Measurements from ENCODE around the gene CALD1. TPM values are rescaled to one million over a fixed set of nuclear protein-coding genes. Genes with fewer than 3 reads are reported as not detected.
A peak's percentile ranks its signal among the peaks of the same experiment; 100 is the strongest.

Gene CALD1
- total RNA-seq, 1 donor from 2014 or later: 228 TPM

DNA sequence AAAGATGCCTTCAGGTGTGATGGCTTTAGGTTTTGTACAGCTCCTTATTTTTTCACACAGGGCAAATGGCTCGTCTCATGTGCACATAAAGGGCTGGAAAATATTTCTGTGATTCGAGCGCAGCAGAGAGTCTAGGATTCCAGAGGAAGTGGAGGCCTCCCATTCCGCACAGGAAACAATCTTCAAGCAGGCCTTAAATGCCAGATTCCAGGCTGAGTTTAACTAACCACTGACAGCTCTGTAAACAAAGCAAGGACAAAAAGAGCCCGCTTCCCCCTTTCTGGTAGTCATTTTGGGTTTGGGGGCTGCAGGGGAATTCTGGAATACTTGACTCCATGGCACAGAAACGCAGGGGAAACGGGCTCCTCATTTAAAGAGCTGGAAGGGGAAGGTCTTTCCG lies 87.2 kb downstream of the CALD1 start:
- DNase-seq: peak; percentile 78

DNA sequence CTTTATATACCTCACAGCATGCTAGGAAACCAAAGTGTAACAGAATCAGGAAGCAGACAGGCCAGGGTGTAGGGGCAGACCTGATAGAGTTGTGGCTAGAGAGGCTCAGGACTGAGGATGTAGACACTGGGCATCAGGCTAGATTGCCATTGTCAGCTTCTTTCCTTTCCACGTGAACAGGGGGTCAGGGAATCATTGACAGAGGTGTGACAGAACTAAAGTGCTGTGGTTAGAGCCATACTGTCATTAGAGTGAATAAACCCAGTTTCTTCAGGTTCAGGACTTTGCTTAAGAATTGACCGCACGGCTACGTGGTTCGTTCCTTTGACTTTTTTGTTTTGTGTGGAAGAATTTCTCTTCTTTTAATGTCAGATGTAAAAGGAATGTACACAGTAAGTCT lies 90.7 kb downstream of the CALD1 start:
- DNase-seq: no peak

DNA sequence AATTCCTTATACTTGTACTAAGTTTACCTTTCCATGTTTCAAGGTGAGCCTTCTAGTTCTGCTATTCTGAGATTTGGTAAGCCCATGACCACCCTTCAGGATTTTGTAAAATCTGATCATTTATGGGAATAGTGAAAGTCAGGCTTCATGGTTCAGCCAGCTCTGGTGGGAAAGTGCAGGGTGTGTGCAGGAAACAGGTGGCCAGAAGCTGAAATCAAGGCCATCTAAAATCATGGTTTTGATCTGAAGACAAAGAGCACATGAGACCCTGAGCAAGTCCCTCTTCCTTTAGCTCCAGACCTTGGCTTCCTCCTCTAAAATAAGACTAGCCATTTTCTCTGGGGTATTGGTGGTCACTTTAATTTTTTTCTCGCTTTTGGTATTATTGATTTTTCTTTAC lies 91.3 kb downstream of the CALD1 start:
- peak; percentile 76 for DNase-seq

DNA sequence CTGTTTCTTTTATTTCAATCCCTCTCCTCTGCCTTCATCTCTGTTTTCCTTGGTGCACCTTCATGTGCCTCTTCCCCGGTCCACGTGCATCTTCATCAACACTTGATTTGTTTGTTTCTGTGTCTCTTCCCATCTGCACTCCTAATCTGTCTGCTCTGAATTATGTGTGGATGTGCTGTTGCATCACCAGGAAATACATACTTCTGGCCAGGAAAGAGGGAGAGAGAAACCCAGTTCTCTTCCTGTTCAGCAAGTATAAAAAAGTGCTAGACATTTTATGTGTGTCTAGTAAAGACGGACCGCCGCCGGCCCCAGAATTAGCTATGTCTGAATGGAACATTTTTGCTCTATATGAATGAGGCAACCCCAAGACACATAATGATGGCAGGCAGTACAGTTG lies 93.8 kb downstream of the CALD1 start:
- DNase-seq: no peak

DNA sequence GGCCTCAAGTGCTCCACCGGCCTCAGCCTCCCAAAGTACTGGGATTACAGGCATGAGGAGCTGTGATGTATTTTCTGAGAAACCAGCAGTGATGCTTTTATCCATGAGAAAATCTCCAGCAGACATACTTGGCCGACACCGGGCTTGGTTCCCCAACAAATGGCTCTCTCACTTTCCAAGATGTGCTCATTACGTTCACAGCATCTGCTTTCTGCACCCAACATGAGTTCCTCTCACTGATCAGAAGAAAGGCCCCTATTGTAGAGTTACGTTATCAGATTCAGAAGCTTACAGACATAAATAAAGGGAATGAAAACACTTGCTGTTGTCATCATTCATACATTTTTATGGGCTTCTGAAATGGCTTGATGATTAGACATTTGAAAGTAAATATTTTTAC lies 95.0 kb downstream of the CALD1 start:
- no peak for DNase-seq

DNA sequence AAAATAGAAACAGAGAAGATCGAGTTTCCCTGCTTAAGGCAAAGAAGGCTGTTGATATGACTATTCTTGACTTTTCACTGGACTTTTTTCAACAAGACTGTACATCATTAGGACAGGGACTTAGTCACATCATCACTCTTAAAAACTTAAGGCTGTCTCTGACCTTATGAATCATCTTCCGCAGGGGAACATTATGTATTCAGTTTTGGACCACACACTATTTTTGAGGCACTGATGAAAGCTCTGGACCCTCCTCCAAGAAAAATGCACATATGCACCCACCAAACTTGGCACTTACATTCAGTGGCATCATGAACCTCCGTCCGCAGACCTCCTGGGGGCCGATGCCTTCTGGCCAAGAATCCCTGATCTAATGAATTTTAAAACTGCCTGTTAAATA lies 96.4 kb downstream of the CALD1 start:
- DNase-seq: no peak

DNA sequence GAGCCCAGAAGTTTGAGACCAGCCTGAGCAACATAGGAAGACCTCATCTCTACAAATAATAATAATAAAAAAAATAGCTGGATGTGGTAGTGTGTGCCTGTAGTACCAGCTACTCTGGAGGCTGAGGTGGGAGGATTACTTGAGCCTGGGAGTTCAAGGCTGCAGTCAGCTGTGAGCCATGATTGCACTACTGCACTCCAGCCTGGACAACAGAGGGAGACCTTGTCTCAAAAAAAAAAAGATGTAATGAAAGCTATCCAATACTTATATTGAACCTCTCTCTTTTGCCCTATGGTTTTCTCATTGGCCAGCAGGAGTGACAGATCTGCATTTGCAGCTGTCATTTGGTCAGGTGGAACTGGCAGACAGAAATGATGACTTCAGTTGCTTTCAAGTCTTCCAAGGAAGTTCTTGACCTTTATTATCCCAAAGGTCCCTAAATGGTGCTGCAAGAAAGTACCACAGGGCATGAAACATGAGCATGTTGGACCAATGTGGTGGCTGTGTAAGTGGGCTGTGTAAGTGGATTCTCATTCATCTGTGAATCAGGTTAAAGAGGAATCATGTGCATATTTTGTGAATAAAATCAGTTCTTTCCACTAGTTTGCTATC lies 99.4 kb downstream of the CALD1 start:
- DNase-seq: no peak

DNA sequence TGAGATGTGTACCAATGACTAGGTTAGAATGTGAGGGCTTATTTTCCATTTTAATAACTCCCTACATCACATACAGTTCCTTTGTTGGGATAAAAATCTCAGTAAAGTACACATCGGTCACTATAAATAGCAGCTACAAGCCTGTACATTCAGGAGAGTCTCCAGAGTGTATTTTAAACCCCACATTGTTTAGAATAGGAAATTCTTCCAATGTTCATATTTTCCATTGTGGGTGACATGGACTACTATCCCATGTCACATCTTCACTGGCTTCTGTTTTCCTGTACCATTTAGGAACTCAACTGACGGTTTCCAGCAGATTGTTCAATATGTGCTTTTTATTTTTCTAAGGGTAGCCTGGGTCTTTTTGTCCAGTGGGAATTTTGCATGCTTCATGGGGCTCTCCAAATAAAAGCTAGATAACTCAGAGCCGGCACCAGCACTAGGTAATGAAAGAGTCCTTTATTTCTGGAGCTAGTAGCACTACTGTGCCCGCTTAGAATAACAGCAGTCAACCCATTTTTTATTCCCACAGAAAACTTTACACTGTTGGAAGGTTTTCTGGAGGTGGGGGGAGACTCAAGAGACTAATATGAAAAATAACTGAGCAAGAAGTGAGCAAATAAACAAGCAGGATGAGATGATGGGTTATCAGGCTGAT lies 100.5 kb downstream of the CALD1 start:
- no peak for DNase-seq

DNA sequence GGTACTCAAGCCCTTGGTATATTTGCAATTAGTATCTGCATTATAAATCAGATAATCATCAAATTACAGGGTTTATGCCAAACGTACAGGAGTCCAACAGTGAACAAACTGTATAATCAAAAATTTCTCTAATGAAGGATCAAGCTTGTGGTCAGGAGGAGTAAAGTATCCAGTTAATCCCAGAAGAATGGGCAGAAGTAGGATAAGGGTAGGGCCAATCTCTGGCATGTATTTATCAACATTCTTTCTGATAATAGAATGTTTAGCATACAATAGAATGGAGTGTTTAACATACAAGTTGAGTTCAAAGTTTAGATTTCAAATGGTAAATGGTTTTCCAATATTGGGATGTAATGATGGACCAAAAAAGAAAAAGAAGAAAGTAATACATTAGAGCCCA lies 103.0 kb downstream of the CALD1 start:
- DNase-seq: no peak

DNA sequence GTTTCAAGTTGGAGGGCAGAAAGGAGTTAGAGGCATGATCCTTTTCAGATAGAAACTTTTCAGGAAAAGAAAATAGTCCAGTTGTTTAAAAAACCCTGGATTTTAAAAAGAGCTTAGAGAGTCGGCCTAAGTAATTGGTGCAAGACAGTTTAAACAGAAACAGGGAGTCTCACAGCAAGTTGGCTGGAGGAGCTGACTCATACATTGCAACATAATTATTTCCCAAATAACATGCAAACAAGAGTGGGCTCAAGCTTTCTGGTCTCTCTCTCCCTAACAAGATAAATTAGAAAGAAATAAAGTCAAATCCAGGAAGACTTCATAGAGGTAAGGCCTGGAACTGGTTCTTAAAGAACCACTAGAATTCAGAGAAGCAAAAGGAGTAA lies 106.5 kb downstream of the CALD1 start:
- peak; percentile 50 for DNase-seq

DNA sequence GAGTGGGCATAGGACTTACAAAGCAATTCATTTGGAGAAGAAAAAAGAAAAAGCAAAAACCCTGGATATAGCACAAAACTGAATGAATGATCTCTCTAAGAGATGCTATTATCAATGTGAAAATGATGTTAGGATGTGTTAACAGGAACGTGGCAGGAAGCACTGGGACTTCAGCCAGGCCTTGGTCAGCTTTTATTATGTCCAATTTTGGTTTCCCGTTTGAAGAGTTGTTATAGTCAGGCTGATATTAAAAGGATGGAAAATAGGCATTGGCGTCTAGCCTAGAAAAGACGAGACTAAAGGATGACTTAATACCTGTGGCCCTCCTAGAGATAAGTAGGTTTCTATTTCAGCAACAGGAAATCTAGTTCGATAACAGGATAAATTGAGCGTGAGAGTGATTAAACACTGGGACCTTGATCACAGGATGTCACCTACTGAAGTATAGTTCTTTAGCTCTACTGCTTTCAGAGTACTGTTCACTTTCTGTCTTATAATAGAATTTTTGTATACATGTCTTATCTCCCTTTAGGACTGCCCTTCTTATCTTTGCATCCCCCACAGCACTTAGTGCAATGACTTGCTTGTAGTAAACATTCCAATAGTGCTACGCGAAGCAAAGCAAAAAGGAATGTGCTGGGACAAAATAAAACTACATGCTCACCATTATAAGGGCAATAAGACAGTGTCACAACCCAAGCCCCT lies 107.1 kb downstream of the CALD1 start:
- DNase-seq: peak; percentile 71

DNA sequence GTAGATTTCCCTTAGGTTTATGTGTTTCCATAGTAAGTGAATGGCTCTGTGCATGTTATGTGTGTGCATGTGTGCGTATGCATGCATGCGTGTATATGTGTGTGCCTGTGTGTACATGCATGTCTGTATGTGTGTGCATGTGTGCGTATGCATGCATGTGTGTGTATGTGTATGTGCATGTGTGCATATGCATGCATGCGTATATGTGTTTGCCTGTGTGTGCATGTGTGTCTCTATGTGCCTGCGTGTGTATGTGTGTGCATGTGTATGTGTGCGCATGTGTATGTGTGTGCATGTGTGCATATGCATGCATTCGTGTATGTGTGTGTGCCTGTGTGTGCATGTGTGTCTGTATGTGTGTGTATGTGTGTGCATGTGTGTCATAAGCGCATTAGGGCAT lies 108.1 kb downstream of the CALD1 start:
- DNase-seq: no peak

DNA sequence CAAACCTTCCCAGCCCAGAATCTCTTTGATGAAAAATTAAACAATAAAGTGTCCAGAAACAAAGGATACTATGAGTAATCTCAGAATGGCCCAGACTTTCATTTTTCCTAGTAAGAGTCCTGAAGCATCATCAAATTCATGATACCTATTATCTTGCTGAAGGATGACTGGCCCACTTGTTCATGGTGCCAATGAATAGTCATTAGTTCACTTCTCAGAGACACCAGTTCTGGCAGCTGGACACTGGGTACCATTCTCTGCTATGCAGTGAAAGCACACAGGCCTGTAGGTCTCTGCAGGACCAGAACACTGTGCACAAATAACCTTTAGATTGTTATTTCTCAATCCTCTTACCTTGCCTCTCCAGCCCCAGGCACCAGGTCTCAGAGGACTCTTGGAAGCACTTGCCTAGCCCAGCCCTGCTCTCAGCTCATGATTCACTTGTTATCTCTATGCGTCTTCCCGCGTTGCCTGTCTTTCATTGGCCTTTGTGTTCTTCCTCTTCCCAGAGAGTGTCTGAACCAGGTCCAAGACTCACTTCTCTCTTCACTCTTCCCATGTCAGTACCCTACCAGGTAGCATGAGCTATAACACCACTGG lies 108.8 kb downstream of the CALD1 start:
- no peak for DNase-seq

DNA sequence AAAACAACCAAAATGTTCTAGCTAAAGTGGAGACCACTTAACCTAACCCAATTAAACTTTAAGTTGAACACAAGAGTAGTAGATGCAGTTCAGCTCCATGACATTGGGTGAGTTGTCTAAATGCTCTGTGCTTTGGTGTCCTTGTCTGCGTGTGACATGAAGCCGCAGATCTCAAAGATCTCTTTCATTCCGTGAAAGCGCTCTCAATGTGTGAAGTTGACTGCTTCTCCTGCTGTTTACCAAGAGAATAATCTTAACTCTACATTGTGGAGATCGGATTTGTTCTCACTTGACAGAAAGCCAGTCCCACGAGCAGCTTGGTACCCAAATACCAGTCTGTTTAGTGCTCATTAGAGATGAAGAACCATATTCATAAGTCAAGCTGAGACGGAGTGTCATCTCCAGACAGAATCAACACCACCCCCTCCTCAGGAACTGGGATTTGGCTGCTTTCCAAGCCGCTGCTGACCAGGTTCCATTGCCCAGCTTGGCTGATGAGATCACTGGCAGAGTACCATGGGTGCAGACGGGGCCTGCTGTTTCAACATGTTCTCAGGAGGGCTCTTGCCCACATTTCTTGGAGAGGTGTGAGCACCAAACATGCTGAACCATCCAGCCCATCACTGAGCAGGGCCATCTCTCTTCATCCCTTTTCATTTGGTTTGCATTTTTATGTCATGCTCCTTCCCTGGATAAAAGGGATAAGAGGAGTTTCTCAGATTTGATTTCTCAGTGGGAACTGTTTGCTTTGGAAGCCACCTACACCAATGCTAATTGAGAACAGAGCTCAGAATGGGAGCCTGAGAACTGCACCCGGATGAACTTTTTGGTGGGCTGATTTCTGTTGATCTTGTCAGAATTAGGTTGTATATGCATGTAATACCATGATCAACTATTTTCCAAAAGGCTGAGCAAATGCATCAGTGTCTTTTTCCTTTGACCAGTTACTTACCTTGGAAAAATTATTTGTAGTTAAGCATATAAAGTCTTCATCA lies 111.1 kb downstream of the CALD1 start:
- DNase-seq: peak; percentile 71

DNA sequence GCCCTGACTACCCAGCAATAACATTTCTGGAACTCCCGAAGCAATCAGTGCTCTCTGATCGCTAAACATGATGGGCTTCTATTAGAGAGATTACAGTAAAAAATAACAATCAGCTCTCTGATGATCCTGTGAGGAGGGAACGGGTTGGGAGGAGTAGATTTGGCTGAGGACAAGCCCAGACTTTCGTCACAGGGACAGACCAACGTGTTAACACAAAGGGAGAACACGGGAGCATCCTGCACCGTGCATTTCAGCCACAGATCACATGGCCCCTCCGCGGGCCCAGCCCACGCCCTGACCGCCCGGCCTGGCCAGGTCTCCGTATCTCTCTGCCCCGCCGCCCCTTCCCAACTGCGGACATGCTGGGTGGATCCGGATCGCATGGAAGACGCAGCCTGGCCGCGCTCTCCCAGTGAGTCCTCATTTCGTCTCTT lies 111.8 kb downstream of the CALD1 start:
- peak; percentile 66 for DNase-seq

DNA sequence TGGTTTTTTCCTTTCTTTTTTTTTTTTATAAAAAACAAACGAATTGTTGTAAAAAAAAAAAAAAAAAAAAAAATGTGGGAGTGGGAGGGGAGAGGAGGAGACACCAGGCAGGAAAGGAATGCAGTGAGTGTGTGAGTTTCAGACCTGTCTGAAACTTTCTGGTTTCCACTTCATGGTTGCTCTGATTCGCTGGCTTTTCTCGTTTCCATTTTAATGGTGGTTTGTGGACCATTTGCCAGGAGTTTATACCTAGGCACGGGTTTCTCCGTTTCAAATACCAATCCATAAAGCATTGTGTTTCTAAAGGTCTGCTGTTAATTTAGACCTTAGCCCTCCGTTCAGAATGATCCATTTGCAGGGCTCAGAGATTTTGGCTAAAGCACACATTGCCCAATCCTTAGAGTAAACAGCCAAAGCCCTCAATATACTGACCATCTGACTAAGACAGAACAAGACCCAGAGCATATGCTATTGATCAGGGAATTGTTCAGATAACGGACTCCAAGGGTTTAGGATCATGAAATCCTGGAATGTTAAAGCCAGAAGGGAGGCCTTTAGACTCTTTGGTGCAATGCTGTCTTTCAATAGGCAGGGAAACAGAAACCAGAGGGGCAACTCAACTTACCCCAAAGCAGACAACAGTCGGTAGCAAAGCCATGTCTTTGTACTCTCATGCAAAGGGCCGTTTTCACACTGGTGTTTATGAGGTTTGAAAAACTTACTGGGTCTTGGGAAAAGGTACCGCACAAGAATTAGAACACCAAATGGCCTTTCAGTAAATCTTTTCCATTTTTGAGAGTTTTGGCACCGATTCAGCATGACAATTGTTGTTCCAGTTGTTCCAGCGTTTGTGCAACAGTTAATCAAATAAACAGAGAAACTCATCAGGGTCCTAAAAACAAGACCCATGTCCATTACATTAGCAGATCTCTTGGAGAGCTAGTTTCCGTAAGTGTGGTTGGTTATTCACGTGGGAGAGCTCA lies 112.6 kb downstream of the CALD1 start:
- DNase-seq: no peak

DNA sequence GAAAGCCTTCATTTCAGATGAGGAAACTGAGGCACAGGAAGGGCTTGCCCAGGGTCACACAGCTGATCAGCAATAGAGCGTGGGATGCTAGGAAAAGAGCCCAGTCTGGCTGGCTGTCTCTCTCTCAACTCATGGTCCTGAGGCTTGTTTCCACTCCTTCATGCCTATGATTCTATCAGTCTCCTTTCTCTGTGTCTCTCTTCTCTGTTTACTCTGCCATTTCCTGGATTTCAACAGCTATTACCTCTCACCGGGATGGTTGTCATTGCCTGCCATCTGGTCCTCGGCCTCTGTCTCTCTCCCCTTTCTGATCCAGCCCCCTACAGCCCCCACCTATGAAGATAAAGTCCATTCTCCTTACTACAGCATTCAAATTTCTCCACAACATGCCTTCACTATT lies 113.5 kb downstream of the CALD1 start:
- no peak for DNase-seq

DNA sequence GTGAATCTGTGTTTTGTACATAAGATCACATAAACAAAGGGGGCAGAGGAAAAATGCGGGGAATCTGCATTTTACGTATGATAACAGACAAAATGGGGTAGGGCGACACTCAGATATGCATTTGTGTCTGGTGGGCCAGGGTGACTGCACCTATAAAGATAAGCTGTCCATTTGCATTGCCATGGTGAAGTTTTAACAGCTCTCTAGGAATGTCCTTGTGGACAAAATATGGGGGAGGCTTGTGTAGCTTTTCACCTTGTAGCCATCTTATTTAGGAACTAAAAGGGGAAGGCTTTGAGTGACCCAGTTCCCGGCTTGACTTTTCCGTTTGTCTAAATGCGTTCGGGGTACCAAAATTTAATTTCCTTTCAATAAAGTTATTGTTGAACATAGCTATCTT lies 114.5 kb downstream of the CALD1 start:
- no peak for DNase-seq

DNA sequence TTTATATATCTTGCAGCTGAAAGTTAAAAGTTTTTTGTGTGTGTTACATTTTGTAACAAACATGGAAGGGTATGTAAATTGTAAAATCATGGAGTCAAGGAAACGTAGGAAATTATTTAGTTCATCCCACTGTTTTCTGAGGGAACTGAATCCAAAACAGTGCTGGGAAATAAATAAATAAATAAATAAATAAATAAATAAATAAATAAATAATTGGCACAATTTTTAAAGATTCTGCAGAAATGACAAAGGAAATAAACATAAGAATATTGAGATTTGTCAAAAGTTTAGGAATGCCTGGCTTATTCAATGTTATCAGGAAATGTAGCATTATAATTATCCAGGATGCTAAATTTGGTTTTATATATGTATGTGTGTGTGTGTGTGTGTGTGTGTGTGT lies 115.5 kb downstream of the CALD1 start:
- DNase-seq: no peak

DNA sequence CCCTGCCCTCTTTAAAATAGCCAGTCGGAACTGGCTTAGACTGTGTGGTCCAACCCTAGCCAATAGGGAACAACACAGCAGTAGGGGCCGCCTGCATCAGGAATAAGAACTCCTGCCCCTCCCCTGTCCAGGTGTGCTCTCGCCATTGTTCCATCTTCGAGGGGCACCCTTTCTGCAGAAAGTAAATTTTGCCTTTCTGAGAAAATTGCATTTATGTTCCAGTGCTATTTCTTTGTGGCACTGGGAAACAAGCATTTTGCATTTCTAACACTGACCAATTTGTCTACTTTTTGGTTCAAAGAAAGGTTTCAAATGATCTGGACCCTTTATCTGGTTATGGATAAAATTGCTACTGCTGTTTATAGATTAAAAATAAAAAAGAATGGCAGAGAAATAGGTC lies 116.6 kb downstream of the CALD1 start:
- DNase-seq: no peak

DNA sequence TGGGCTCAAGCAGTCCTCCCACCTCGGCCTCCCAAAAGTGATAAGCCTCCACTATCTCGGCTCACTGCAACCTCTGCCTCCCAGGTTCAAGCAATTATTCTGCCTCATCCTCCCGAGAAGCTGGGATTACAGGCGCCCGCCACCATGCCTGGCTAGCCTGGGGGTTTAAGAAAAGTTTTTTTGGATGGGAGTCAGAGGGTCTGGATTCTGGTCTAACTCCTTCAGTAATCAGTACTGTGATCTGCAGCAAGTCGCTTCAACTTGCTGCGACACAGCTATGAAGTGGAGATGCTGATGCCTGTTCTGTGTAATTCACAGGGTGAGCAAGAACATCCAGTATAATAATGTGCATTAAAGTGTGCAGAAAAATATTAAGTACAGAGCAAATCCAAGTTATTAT lies 118.5 kb downstream of the CALD1 start:
- no peak for DNase-seq
